Measurements from ENCODE around the gene RPL15. TPM values are rescaled to one million over a fixed set of nuclear protein-coding genes. Genes with fewer than 3 reads are reported as not detected.
"Not testable (repeated sequence)": the region's sequence is repeated elsewhere in the genome, so short reads cannot be mapped to it uniquely, and the experiment has no call there.

Gene RPL15
- total RNA-seq, 2 donors from 2014 or later: 608 to 1,311 TPM

DNA sequence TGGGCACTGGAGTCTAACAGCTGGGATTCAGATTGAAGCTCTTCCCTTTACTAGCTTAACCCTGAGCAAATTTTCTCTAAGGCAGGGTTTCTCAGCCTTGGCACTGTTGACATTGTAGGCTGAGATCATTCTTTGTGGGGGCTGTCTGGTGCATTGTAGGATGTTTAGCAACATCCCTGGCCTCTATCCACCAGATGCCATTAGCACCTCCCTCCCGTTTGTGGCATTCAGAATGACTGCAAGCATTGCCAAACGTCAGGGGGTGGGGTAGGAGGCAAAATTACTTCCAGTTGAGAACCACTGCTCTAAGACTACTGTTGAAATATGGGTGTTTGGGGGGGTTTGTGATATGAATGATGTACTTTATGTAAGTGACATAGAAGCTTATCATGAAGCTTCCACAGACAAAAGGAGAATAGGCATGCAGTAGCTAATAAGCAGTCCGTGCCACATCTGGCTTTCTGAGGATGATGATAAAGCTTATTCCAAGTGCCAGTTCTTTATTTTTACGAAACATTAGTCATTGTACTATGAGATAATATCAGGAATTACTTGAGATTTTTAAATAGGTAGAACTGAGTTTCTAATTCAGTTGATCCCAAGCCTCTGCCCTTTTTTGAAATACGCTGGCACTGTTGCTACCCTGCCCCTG, 39.5 kb upstream of the RPL15 start:
- peaks cover 4% of the 10 kb centered on the region for H3K36me3 ChIP-seq
- no peak overlapping the region for H3K27ac ChIP-seq
- peaks cover 0 to 44% of the 10 kb centered on the region in 2 donors for H3K4me1 ChIP-seq
- H3K4me3 ChIP-seq: no peak overlapping the region
- TF ChIP-seq CTCF (IDR thresholded peaks at IDR 0.05): no peak
- no peak for DNase-seq (ENCODE audit: low spot score)
- no peaks in the 10 kb centered on the region for H3K9me3 ChIP-seq
- H3K27me3 ChIP-seq: no peaks in the 10 kb centered on the region

GRCh38 chr3:23879485-23879884, 37.4 kb upstream of the RPL15 start:
- peaks cover 4% of the 10 kb centered on the region for H3K36me3 ChIP-seq
- H3K4me3 ChIP-seq: no peak overlapping the region
- no peaks in the 10 kb centered on the region for H3K27me3 ChIP-seq
- H3K4me1 ChIP-seq: peaks cover 0 to 33% of the 10 kb centered on the region in 2 donors
- no peak overlapping the region for H3K27ac ChIP-seq
- no peaks in the 10 kb centered on the region for H3K9me3 ChIP-seq
- DNase-seq (ENCODE audit: low spot score): no peak
- TF ChIP-seq CTCF (IDR thresholded peaks at IDR 0.05): no peak

GRCh38 chr3:23880703-23881339, 36.1 kb upstream of the RPL15 start:
- TF ChIP-seq CTCF (IDR thresholded peaks at IDR 0.05): no peak
- no peak for DNase-seq (ENCODE audit: low spot score)

DNA sequence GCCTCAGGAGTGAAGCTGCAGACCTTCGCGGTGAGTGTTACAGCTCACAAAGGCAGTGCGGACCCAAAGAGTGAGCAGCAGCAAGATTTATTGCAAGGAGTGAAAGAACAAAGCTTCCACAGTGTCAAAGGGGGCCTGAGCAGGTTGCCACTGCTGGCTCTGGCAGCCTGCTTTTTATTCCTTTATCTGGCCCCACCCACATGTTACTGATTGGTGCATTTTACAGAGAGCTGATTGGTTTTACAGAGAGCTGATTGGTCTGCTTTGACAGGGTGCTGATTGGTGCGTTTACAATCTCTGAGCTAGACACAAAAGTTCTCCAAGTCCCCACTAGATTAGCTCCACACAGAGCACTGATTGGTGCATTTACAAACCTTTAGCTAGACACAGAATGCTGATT, 34.9 kb upstream of the RPL15 start:
- not testable (repeated sequence) for H3K27me3 ChIP-seq; DNase-seq (ENCODE audit: low spot score); H3K27ac ChIP-seq; H3K36me3 ChIP-seq; H3K4me3 ChIP-seq; H3K9me3 ChIP-seq
- peaks cover 0 to 17% of the 10 kb centered on the region in 2 donors for H3K4me1 ChIP-seq

More at GRCh38 chr3:23880703-23881339, 36.1 kb upstream of the RPL15 start:
- Histone ChIP-seq H3K9me3 (no peaks in the 10 kb centered on the region), H3K4me3 (no peak overlapping the region), H3K4me1 (peaks cover 0 to 28% of the 10 kb centered on the region in 2 donors), H3K27ac (no peak overlapping the region), H3K36me3 (peaks cover 4% of the 10 kb centered on the region), H3K27me3 (no peaks in the 10 kb centered on the region)

DNA sequence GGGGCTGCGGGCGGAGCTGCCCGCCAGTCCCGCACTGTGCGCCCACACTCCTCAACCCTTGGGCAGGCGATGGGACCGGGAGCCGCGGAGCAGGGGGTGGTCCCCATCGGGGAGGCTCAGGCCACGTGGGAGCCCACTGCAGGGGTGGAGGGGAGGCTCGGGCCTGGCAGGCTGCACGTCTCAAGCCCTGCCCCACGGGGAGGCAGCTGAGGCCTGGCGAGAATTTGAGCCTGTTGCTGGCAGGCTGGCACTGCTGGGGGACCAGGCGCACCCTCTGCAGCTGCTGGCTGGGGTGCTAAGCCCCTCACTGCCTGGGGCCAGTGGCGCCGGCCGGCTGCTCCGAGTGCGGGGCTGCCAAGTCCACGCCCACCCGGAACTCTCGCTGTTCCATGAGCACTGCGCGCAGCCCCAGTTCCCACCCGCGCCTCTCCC, 34.4 kb upstream of the RPL15 start:
- H3K4me3 ChIP-seq: no peak overlapping the region
- peaks cover 0 to 11% of the 10 kb centered on the region in 2 donors for H3K4me1 ChIP-seq
- H3K9me3 ChIP-seq: no peaks in the 10 kb centered on the region
- H3K27me3 ChIP-seq: no peaks in the 10 kb centered on the region
- H3K27ac ChIP-seq: no peak overlapping the region
- peaks cover 4% of the 10 kb centered on the region for H3K36me3 ChIP-seq
- no peak for TF ChIP-seq CTCF (IDR thresholded peaks at IDR 0.05)
- DNase-seq (ENCODE audit: low spot score): no peak

DNA sequence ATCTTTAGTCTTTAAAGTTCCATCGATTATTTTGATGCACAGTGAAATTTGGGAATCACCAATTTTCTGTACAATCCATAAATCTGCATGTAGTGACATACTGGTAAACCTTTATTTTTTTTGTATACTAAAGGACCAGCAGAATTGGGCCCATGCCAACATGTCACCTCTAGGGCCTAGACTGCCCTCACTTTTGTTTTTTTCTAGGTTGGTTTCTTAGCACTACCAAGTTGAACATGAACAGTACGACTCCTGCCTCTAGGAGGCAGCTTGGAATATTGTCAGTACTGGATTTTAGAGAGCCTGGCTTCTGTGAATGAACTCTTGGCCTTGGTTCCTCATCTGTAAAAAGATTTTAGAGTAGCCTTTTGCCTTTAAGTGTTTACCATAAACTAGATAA, 32.5 kb upstream of the RPL15 start:
- Histone ChIP-seq H3K4me3 (no peak overlapping the region), H3K27ac (no peak overlapping the region), H3K9me3 (no peaks in the 10 kb centered on the region), H3K36me3 (peaks cover 4% of the 10 kb centered on the region), H3K27me3 (no peaks in the 10 kb centered on the region), H3K4me1 (peaks cover 0 to 9% of the 10 kb centered on the region in 2 donors)
- TF ChIP-seq CTCF (IDR thresholded peaks at IDR 0.05): peak in 1 of 2 donors; percentile 24
- no peak for DNase-seq (ENCODE audit: low spot score)
